Loucy (cell line): Measurements from ENCODE around the gene GALNT10.

ENCODE experiments used
- H2AFZ ChIP-seq: fragments of 200-600 bp; sonication (generic); 2 replicates; pipeline ENCODE4 v1.6.0; 2016; ENCODE audit warnings: antibody characterized with exemption, mild to moderate bottlenecking, low read length, moderate library complexity
- H3F3A ChIP-seq: fragments of 200-600 bp; 2 replicates; pipeline ENCODE4 v1.6.0; 2016; ENCODE audit warnings: antibody characterized with exemption, low read depth, mild to moderate bottlenecking
- H3K27me3 ChIP-seq: fragments of 200-600 bp; sonication (generic); 2 replicates; pipeline ENCODE4 v1.6.1; 2014; ENCODE audit warnings: low read length, mild to moderate bottlenecking; ENCODE audit not compliant: insufficient read depth, poor library complexity, severe bottlenecking
- H3K36me3 ChIP-seq: fragments of 200-600 bp; sonication (generic); 2 replicates; pipeline ENCODE4 v1.6.1; 2016; ENCODE audit warnings: low read length; ENCODE audit not compliant: insufficient read depth
- H3K4me1 ChIP-seq: fragments of 200-600 bp; sonication (generic); 2 replicates; pipeline ENCODE4 v1.5.1; 2014; ENCODE audit warnings: low read length, mild to moderate bottlenecking; ENCODE audit not compliant: insufficient read depth, poor library complexity, severe bottlenecking
- H3K4me2 ChIP-seq: fragments of 200-600 bp; sonication (generic); 2 replicates; pipeline ENCODE4 v1.6.0; 2014; ENCODE audit warnings: antibody characterized with exemption, low read length, low read depth, mild to moderate bottlenecking; ENCODE audit not compliant: poor library complexity, severe bottlenecking
- H3K4me3 ChIP-seq: fragments of 200-600 bp; sonication (generic); 2 replicates; pipeline ENCODE4 v1.5.1; 2014; ENCODE audit warnings: low read length, mild to moderate bottlenecking, mixed read lengths; ENCODE audit not compliant: poor library complexity, severe bottlenecking
- H3K79me2 ChIP-seq: fragments of 200-600 bp; sonication (generic); 2 replicates; pipeline ENCODE4 v1.6.1; 2014; ENCODE audit warnings: low read length; ENCODE audit not compliant: insufficient read depth
- H3K9ac ChIP-seq: fragments of 200-600 bp; sonication (generic); 2 replicates; pipeline ENCODE4 v1.6.0; 2014; ENCODE audit warnings: mild to moderate bottlenecking, low read depth, low read length, moderate library complexity; ENCODE audit not compliant: poor library complexity, severe bottlenecking
- H3K9me2 ChIP-seq: fragments of 200-600 bp; sonication (generic); replicated peaks from 2 replicates; pipeline ENCODE4 v1.6.1; 2016; ENCODE audit warnings: low read depth, low read length, mixed read lengths
- H3K9me3 ChIP-seq: fragments of 200-600 bp; sonication (generic); 2 replicates; pipeline ENCODE4 v1.6.1; 2014; ENCODE audit warnings: mild to moderate bottlenecking, antibody characterized with exemption, low read length, low read depth; ENCODE audit not compliant: insufficient read depth
- H4K20me1 ChIP-seq: fragments of 200-600 bp; sonication (generic); 2 replicates; pipeline ENCODE4 v1.6.0; 2014; ENCODE audit warnings: antibody characterized with exemption, low read length, mild to moderate bottlenecking; ENCODE audit not compliant: insufficient read depth, poor library complexity, severe bottlenecking
- EZH2phosphoT487 ChIP-seq: fragments of 200-600 bp; IDR thresholded peaks from 2 replicates; pipeline ENCODE4 v1.6.1; 2018; ENCODE audit warnings: antibody characterized with exemption, mild to moderate bottlenecking, moderate library complexity, borderline replicate concordance
- TF ChIP-seq, protein P1 (sequence below): fragments of 200-600 bp; sonication (generic); conservative IDR thresholded peaks from 2 replicates; pipeline ENCODE4 v1.5.1; 2014; ENCODE audit warnings: mild to moderate bottlenecking, antibody characterized with exemption, low read length

The GALNT10 gene

DNA sequence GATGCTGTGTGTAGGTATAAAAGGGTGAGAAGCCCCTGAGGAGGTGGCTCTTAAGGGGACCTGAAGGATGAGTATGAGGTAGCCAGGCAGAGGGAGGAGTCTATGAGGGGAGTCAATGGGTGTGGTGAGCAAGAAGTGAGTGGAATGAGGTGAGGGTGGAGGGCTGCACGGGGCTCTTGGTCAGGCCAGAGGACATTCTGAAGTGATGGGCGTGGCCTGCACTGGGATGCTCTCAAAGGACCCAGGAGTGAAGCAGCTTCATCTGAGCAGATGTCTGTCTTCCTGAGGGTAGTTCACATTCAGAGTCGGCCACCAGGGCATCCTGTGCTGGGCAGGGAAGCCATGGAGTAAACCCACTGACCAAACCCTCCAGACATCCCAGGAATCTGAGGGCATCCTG is 210.1 kb downstream of the GALNT10 start:
- TF ChIP-seq, protein P1, sequence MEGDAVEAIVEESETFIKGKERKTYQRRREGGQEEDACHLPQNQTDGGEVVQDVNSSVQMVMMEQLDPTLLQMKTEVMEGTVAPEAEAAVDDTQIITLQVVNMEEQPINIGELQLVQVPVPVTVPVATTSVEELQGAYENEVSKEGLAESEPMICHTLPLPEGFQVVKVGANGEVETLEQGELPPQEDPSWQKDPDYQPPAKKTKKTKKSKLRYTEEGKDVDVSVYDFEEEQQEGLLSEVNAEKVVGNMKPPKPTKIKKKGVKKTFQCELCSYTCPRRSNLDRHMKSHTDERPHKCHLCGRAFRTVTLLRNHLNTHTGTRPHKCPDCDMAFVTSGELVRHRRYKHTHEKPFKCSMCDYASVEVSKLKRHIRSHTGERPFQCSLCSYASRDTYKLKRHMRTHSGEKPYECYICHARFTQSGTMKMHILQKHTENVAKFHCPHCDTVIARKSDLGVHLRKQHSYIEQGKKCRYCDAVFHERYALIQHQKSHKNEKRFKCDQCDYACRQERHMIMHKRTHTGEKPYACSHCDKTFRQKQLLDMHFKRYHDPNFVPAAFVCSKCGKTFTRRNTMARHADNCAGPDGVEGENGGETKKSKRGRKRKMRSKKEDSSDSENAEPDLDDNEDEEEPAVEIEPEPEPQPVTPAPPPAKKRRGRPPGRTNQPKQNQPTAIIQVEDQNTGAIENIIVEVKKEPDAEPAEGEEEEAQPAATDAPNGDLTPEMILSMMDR: no peak
- no peak for TF ChIP-seq EZH2phosphoT487
- H3K4me2 ChIP-seq: no peak overlapping the region
- H2AFZ ChIP-seq: no peak overlapping the region
- H3K36me3 ChIP-seq: no peaks in the 10 kb centered on the region
- H3K27me3 ChIP-seq: no peaks in the 10 kb centered on the region
- no peak overlapping the region for H3K9ac ChIP-seq
- H3K9me2 ChIP-seq: no peaks in the 10 kb centered on the region
- no peak overlapping the region for H3K4me3 ChIP-seq
- H3K79me2 ChIP-seq: no peaks in the 10 kb centered on the region
- no peaks in the 10 kb centered on the region for H3K4me1 ChIP-seq
- H3K9me3 ChIP-seq: no peaks in the 10 kb centered on the region
- no peaks in the 10 kb centered on the region for H3F3A ChIP-seq
- no peaks in the 10 kb centered on the region for H4K20me1 ChIP-seq

DNA sequence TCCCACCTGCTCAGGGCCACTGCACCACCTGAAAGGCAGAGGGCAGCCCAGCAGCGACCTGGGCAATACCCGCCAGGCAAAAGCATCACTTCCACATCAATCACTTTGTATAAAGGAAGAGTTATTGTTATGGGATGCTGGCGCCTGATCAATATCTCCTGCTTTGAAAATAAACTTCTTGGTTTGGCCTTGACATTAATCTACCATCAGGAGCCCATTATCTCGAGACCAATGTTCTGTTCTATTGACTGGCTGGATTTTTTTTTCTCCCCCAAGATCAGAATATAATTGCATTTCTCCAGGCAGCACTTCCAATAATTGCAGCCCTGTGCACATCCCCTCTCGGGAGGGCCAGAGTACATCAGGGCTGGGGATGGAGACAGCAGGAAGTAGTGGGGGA is 210.8 kb downstream of the GALNT10 start:
- H3K4me1 ChIP-seq: no peaks in the 10 kb centered on the region
- H3K79me2 ChIP-seq: no peaks in the 10 kb centered on the region
- no peaks in the 10 kb centered on the region for H3K9me2 ChIP-seq
- no peak overlapping the region for H3K9ac ChIP-seq
- no peaks in the 10 kb centered on the region for H3F3A ChIP-seq
- H2AFZ ChIP-seq: no peak overlapping the region
- no peak for TF ChIP-seq EZH2phosphoT487
- TF ChIP-seq, protein P1: no peak
- H3K27me3 ChIP-seq: no peaks in the 10 kb centered on the region
- H3K9me3 ChIP-seq: no peaks in the 10 kb centered on the region
- no peak overlapping the region for H3K4me3 ChIP-seq
- H3K36me3 ChIP-seq: no peaks in the 10 kb centered on the region
- H4K20me1 ChIP-seq: no peaks in the 10 kb centered on the region
- H3K4me2 ChIP-seq: no peak overlapping the region

DNA sequence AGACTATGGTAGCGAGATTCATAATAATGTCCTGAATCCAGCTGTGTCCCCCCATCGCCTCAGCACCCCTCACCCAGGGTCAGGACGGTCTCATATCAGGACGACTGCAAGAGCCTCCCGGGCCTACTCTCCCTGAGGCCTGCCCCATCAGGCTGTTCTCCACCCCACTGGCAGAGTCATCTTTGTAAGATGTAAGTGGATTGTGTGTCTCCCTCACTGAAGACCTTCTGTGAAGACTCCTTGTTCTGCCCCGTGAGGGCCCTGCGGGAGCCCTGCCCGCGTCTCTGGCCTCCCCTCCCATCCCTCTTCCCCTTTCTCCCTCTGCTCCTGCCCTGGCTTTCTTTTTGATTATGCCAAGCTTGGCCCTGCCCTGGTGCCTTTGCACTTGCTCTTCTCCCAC is 211.4 kb downstream of the GALNT10 start:
- H3K9me2 ChIP-seq: no peaks in the 10 kb centered on the region
- no peak overlapping the region for H3K4me3 ChIP-seq
- no peak for TF ChIP-seq EZH2phosphoT487
- TF ChIP-seq, protein P1: no peak
- no peak overlapping the region for H3K9ac ChIP-seq
- H4K20me1 ChIP-seq: no peaks in the 10 kb centered on the region
- no peaks in the 10 kb centered on the region for H3F3A ChIP-seq
- H3K4me2 ChIP-seq: no peak overlapping the region
- no peaks in the 10 kb centered on the region for H3K4me1 ChIP-seq
- H3K79me2 ChIP-seq: no peaks in the 10 kb centered on the region
- H3K27me3 ChIP-seq: no peaks in the 10 kb centered on the region
- H3K36me3 ChIP-seq: no peaks in the 10 kb centered on the region
- H2AFZ ChIP-seq: no peak overlapping the region
- no peaks in the 10 kb centered on the region for H3K9me3 ChIP-seq
